ENCODE data around the gene WBP4.

DNA sequence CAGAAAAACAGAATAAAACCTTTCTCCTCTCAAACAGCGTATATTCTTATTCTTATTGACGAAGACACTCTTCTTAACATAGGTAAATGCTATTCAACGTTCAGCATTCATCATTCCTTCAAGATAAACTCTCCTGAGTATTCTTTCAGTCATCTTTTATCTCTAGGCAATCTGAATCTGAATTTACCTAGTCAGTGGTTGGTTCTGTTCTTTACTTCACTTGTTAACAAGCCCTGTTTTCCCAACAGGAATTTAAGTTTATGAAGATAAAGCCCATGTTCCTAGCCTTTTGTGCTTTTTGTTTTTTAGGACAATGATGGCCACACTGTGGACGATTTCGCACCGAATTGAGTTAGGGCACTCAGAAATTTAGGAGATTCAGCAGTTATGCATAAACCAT lies 45.4 kb upstream of the WBP4 start:
- no peak for TF ChIP-seq POLR2AphosphoS5 (IDR thresholded peaks at IDR 0.05; ENCODE audit: low read depth, low read length)
- TF ChIP-seq YY1 (IDR thresholded peaks at IDR 0.05; ENCODE audit: extremely low read depth, insufficient replicate concordance, low read depth, low read length): no peak
- no peak for TF ChIP-seq POLR2A (IDR thresholded peaks at IDR 0.05; ENCODE audit: borderline replicate concordance, extremely low read depth, insufficient read depth, insufficient read length)
- TF ChIP-seq, protein P1, sequence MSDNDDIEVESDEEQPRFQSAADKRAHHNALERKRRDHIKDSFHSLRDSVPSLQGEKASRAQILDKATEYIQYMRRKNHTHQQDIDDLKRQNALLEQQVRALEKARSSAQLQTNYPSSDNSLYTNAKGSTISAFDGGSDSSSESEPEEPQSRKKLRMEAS (IDR thresholded peaks at IDR 0.05): no peak
- TF ChIP-seq, protein P2, sequence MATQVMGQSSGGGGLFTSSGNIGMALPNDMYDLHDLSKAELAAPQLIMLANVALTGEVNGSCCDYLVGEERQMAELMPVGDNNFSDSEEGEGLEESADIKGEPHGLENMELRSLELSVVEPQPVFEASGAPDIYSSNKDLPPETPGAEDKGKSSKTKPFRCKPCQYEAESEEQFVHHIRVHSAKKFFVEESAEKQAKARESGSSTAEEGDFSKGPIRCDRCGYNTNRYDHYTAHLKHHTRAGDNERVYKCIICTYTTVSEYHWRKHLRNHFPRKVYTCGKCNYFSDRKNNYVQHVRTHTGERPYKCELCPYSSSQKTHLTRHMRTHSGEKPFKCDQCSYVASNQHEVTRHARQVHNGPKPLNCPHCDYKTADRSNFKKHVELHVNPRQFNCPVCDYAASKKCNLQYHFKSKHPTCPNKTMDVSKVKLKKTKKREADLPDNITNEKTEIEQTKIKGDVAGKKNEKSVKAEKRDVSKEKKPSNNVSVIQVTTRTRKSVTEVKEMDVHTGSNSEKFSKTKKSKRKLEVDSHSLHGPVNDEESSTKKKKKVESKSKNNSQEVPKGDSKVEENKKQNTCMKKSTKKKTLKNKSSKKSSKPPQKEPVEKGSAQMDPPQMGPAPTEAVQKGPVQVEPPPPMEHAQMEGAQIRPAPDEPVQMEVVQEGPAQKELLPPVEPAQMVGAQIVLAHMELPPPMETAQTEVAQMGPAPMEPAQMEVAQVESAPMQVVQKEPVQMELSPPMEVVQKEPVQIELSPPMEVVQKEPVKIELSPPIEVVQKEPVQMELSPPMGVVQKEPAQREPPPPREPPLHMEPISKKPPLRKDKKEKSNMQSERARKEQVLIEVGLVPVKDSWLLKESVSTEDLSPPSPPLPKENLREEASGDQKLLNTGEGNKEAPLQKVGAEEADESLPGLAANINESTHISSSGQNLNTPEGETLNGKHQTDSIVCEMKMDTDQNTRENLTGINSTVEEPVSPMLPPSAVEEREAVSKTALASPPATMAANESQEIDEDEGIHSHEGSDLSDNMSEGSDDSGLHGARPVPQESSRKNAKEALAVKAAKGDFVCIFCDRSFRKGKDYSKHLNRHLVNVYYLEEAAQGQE (IDR thresholded peaks at IDR 0.05; ENCODE audit: low read depth): no peak
- TF ChIP-seq JUND (IDR thresholded peaks at IDR 0.05): no peak
- no peak for TF ChIP-seq EZH2 (IDR thresholded peaks at IDR 0.05)
- TF ChIP-seq, protein P3, sequence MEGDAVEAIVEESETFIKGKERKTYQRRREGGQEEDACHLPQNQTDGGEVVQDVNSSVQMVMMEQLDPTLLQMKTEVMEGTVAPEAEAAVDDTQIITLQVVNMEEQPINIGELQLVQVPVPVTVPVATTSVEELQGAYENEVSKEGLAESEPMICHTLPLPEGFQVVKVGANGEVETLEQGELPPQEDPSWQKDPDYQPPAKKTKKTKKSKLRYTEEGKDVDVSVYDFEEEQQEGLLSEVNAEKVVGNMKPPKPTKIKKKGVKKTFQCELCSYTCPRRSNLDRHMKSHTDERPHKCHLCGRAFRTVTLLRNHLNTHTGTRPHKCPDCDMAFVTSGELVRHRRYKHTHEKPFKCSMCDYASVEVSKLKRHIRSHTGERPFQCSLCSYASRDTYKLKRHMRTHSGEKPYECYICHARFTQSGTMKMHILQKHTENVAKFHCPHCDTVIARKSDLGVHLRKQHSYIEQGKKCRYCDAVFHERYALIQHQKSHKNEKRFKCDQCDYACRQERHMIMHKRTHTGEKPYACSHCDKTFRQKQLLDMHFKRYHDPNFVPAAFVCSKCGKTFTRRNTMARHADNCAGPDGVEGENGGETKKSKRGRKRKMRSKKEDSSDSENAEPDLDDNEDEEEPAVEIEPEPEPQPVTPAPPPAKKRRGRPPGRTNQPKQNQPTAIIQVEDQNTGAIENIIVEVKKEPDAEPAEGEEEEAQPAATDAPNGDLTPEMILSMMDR (IDR thresholded peaks at IDR 0.05 in 2 of 3, conservative IDR thresholded peaks at IDR 0.05 in 1 of 3; ENCODE audit: borderline replicate concordance in 1 of 3, insufficient read depth in 1 of 3, low read depth in 2 of 3, low read length in 2 of 3): no peak
- no peak for TF ChIP-seq RAD21 (IDR thresholded peaks at IDR 0.05; ENCODE audit: low read depth)

All from HCT116 (cell line).